GM12865 (cell line): Measurements from ENCODE around the gene ENPP3.

Source experiments
- DNase-seq: peaks from one replicate; pipeline ENCODE4 v3.0.0; 2010; ENCODE audit warnings: low read depth
- H3K4me3 ChIP-seq: 2 replicates; pipeline ENCODE4 v1.5.1; 2011; ENCODE audit warnings: mild to moderate bottlenecking, low read depth, low read length, control low read depth
- CTCF ChIP-seq: IDR thresholded peaks from 2 replicates; pipeline ENCODE4 v1.5.1; 2011; ENCODE audit warnings: low read length, control low read depth, low read depth, inconsistent platforms; ENCODE audit not compliant: insufficient read depth; ENCODE audit errors: missing control alignments

Gene ENPP3

GRCh38 chr6:131657630-131658111, 20.6 kb downstream of the ENPP3 start:
- no peak for DNase-seq
- TF ChIP-seq CTCF, result no peak
- H3K4me3 ChIP-seq, result no peak overlapping the region

- TF ChIP-seq CTCF, result no peak
- H3K4me3 ChIP-seq, result no peak overlapping the region
- DNase-seq, result no peak
These were observed 21.2 kb downstream of the ENPP3 start for GRCh38 chr6:131658287-131658686.

GRCh38 chr6:131660195-131660594, 23.1 kb downstream of the ENPP3 start:
- DNase-seq, result no peak
- no peak overlapping the region for H3K4me3 ChIP-seq
- TF ChIP-seq CTCF, result no peak

- H3K4me3 ChIP-seq, result no peak overlapping the region
- TF ChIP-seq CTCF, result no peak
- DNase-seq, result no peak
These were observed 26.6 kb downstream of the ENPP3 start for GRCh38 chr6:131663578-131664165.

GRCh38 chr6:131669891-131670290, 32.8 kb downstream of the ENPP3 start:
- no peak for TF ChIP-seq CTCF
- no peak for DNase-seq

GRCh38 chr6:131673184-131673583, 36.1 kb downstream of the ENPP3 start:
- H3K4me3 ChIP-seq, result no peak overlapping the region
- TF ChIP-seq CTCF, result no peak
- DNase-seq, result no peak

More at GRCh38 chr6:131669891-131670290, 32.8 kb downstream of the ENPP3 start:
- H3K4me3 ChIP-seq, result no peak overlapping the region

GRCh38 chr6:131678442-131678841, 41.3 kb downstream of the ENPP3 start:
- H3K4me3 ChIP-seq, result no peak overlapping the region
- no peak for DNase-seq
- no peak for TF ChIP-seq CTCF
